ENCODE results near the gene AP3D1.
"Not testable (repeated sequence)": the region's sequence is repeated elsewhere in the genome, so short reads cannot be mapped to it uniquely, and the experiment has no call there.

The AP3D1 gene

GRCh38 chr19:2151339-2152229, at the start of gene AP3D1:
Gene AP3D1, minus strand, starts transcription at chr19:2151566. Its CDS starts 232 bp downstream, at chr19:2151334.
- DNase-seq, result peak; percentile 100

- DNase-seq, result not testable (repeated sequence)
Observed at GRCh38 chr19:2200624-2201294, 49.4 kb upstream of the AP3D1 start.

- no peak for DNase-seq
Observed at GRCh38 chr19:2199861-2200623, 48.7 kb upstream of the AP3D1 start.

GRCh38 chr19:2199215-2199614, 47.8 kb upstream of the AP3D1 start:
- DNase-seq, result no peak

GRCh38 chr19:2198317-2198716, 47.0 kb upstream of the AP3D1 start:
- DNase-seq, result no peak

GRCh38 chr19:2197270-2197669, 45.9 kb upstream of the AP3D1 start:
- DNase-seq, result no peak

GRCh38 chr19:2195914-2196313, 44.5 kb upstream of the AP3D1 start:
- DNase-seq, result no peak

- no peak for DNase-seq
Observed at GRCh38 chr19:2195361-2195760, 44.0 kb upstream of the AP3D1 start.

GRCh38 chr19:2194513-2195078, 43.2 kb upstream of the AP3D1 start:
- no peak for DNase-seq

- no peak for DNase-seq
Observed at GRCh38 chr19:2193807-2194206, 42.4 kb upstream of the AP3D1 start.

GRCh38 chr19:2192862-2193261, 41.5 kb upstream of the AP3D1 start:
- no peak for DNase-seq

GRCh38 chr19:2191456-2192310, 40.3 kb upstream of the AP3D1 start:
- no peak for DNase-seq

- no peak for DNase-seq
Observed at GRCh38 chr19:2190848-2191455, 39.6 kb upstream of the AP3D1 start.

GRCh38 chr19:2189880-2190279, 38.5 kb upstream of the AP3D1 start:
- DNase-seq, result no peak

GRCh38 chr19:2188708-2189385, 37.5 kb upstream of the AP3D1 start:
- DNase-seq, result no peak

GRCh38 chr19:2187159-2187558, 35.8 kb upstream of the AP3D1 start:
- DNase-seq, result no peak

- no peak for DNase-seq
Observed at GRCh38 chr19:2186071-2186846, 34.9 kb upstream of the AP3D1 start.

GRCh38 chr19:2185734-2186070, 34.3 kb upstream of the AP3D1 start:
- no peak for DNase-seq

- DNase-seq, result no peak
Observed at GRCh38 chr19:2184422-2184975, 33.1 kb upstream of the AP3D1 start.

GRCh38 chr19:2181633-2181997, 30.2 kb upstream of the AP3D1 start:
- DNase-seq, result no peak

Measured in NCI-H2081 (cell line).